Pancreas (tissue), 10 donors: ENCODE measurements around the gene GRXCR2. TPM values are rescaled to one million over a fixed set of nuclear protein-coding genes. Genes with fewer than 3 reads are reported as not detected.

Experiments used
- ATAC-seq, 4 donors: fragments of 200-7000 bp; cut with Tn5 transposase; one replicate each; pipeline versions ENCODE4 v1.8.0 to v1.9.1; 2020; ENCODE audit warnings: mild to moderate bottlenecking in 4 of 4, moderate library complexity in 4 of 4
- DNase-seq, 6 donors: peaks; one replicate each; pipeline ENCODE4 v3.0.0-alpha.2; 2020
- FAIRE-seq: peaks from 2 replicates; lab custom pipeline; 2012; peaks lifted over from hg19 to GRCh38; lab: Jason Lieb, UNC
- H3K27ac ChIP-seq, 4 donors: fragments of 200-600 bp; sonication (generic); 1 replicate in 3 of 4; 2 replicates in 1 of 4; pipeline versions ENCODE4 v1.5.0 to v1.8.0; 2020
- H3K27me3 ChIP-seq, 4 donors: fragments of 200-600 bp; one replicate each; pipeline ENCODE4 v1.8.0; 2021
- H3K36me3 ChIP-seq, 3 donors: fragments of 200-600 bp; sonication (generic) in 1 of 3; one replicate each; pipeline versions ENCODE4 v1.5.0 to v1.8.0; 2020 to 2021
- H3K4me1 ChIP-seq, 3 donors: fragments of 200-600 bp; one replicate each; pipeline ENCODE4 v1.8.0; 2021
- H3K4me3 ChIP-seq, 4 donors: fragments of 200-600 bp; sonication (generic) in 2 of 4; one replicate each; pipeline versions ENCODE4 v1.5.0 to v1.8.0; 2020 to 2021
- H3K9me3 ChIP-seq, 4 donors: fragments of 200-600 bp; one replicate each; pipeline ENCODE4 v1.8.0; 2021
- WGBS, 2 donors: extraction: QIAGEN DNeasy Blood & Tissue Kit; methylation state at CpG; one replicate each; pipeline ENCODE4 v1.1.7; 2013; 5-methylcytosine and 5-hydroxymethylcytosine counted together
- intact Hi-C, 3 donors: fragments of 100-400 bp; cut with DNase I; formaldehyde crosslinking; loops; one replicate each; pipeline versions ENCODE4 v1.11.1 to v1.14.2; 2022
- polyA plus RNA-seq, 2 donors: library from polyadenylated mRNA; stranded (reverse); fragments of 200-250 nt; gene quantifications; one replicate each; pipeline ENCODE4 v1.2.3, GENCODE V29; 2013
- total RNA-seq, 6 donors: library from RNA; stranded (reverse); fragmentation: NEBNext Ultra II Directional in 4 of 6; extraction: Animal tissue kit (Norgen Biotek cat#: 25700) in 4 of 6; gene quantifications; one replicate each; pipeline versions ENCODE4 v1.2.1 to v1.2.4, GENCODE V29; 2021 to 2023
- TF ChIP-seq, protein P1 (sequence below), 4 donors: fragments of 200-600 bp; sonication (generic) in 3 of 4; IDR thresholded peaks; one replicate each; pipeline versions ENCODE4 v1.5.0 to v1.8.0; 2021; ENCODE audit warnings: antibody characterized with exemption in 4 of 4
- donor health status: healthy with polysubstance abuse.
- donor health status: DM: no; HTN: no; CAD: no; lungs with moderate emphysema.
- donor health status: DM: no; HTN: no; CAD: no.
- donor health status: control.
- donor health status: control.
- donor health status: Bipolar disorder and iron deficiency.
- donor health status: DM: yes; HTN: yes; CAD: no.
- donor health status: DM: no; HTN: no; CAD: no.
- donor health status: DM: no; HTN: no; CAD: no.
- donor health status: DM: yes; HTN: yes; CAD: no.

Gene GRXCR2
- total and polyA plus RNA-seq, 8 donors: 0.12 TPM; not detected in 7

DNA sequence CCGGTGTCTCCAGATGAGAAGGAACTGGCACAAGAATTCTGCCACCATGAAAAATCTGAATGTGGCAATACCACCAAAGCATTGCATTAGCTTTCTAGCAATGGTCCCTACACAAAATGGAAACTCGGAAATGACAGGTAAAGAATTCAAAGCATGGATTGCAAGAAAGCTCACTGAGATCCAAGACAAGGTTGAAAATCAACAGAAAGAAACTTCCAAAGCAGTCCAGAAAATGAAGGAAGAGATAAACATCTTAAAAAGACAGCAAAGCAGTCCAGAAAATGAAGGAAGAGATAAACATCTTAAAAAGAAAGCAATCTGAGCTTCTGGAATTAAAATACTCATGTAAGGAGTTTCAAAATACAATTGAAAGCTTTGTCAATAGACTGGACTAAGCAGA lies 16.8 kb upstream of the GRXCR2 start:
- 83 to 94% methylated on average over 2 of the region's 2 CpGs for WGBS, 2 donors
- FAIRE-seq (no peak), ATAC-seq (no peak), DNase-seq (no peak)
- no peak overlapping the region for H3K27ac ChIP-seq
- no peaks in the 10 kb centered on the region for H3K27me3 ChIP-seq
- TF ChIP-seq, protein P1, sequence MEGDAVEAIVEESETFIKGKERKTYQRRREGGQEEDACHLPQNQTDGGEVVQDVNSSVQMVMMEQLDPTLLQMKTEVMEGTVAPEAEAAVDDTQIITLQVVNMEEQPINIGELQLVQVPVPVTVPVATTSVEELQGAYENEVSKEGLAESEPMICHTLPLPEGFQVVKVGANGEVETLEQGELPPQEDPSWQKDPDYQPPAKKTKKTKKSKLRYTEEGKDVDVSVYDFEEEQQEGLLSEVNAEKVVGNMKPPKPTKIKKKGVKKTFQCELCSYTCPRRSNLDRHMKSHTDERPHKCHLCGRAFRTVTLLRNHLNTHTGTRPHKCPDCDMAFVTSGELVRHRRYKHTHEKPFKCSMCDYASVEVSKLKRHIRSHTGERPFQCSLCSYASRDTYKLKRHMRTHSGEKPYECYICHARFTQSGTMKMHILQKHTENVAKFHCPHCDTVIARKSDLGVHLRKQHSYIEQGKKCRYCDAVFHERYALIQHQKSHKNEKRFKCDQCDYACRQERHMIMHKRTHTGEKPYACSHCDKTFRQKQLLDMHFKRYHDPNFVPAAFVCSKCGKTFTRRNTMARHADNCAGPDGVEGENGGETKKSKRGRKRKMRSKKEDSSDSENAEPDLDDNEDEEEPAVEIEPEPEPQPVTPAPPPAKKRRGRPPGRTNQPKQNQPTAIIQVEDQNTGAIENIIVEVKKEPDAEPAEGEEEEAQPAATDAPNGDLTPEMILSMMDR (IDR thresholded peaks at IDR 0.05): no peak
- H3K4me3 ChIP-seq: no peak overlapping the region
- intact Hi-C loops: no loop called here
- H3K9me3 ChIP-seq: no peaks in the 10 kb centered on the region
- no peaks in the 10 kb centered on the region for H3K36me3 ChIP-seq
- H3K4me1 ChIP-seq: no peaks in the 10 kb centered on the region

GRCh38 chr5:145887976-145888574 lies 15.3 kb upstream of the GRXCR2 start:
- H3K36me3 ChIP-seq: no peaks in the 10 kb centered on the region
- TF ChIP-seq, protein P1 (IDR thresholded peaks at IDR 0.05): peak; percentile 35 to 61 (median 58)
- H3K9me3 ChIP-seq: no peaks in the 10 kb centered on the region
- 66 to 70% methylated on average over 5 of the region's 5 CpGs for WGBS, 2 donors
- H3K4me3 ChIP-seq: no peak overlapping the region
- DNase-seq: peak in 4 of 6 donors; percentile 16 to 63 (median 33)
- intact Hi-C loops: no loop called here
- no peaks in the 10 kb centered on the region for H3K4me1 ChIP-seq
- no peak for FAIRE-seq
- H3K27ac ChIP-seq: no peak overlapping the region
- no peaks in the 10 kb centered on the region for H3K27me3 ChIP-seq
- peak; percentile 80 to 99 (median 97) for ATAC-seq

- 56 to 59% methylated on average over 3 of the region's 3 CpGs for WGBS, 2 donors
- peak in 3 of 4 donors; percentile 43 to 61 (median 48) for ATAC-seq
- intact Hi-C loops: no loop called here
Observed at GRCh38 chr5:145887217-145887616, 14.4 kb upstream of the GRXCR2 start.

DNA sequence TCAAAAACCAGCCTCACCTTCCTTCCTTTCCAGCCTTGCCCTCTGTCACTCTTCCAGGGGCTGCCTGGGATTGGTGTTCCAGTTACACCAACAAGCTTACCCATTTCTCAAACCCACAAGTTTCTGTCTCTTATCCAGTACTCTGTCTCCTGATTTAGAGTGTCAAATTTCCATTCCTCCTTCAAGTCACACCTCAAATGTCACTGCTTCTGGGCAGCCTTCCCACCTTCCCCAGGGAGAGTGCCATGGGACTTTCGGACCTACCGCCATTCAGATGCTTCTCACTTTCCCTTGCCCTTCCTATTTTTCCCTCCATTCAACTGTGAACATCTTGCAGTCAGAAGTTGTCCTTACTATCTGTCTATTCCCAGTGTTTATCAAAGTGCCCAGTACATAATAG lies 2.0 kb upstream of the GRXCR2 start:
- Histone ChIP-seq H3K4me3 (no peak overlapping the region), H3K36me3 (no peaks in the 10 kb centered on the region), H3K27me3 (no peaks in the 10 kb centered on the region), H3K27ac (no peak overlapping the region), H3K4me1 (no peaks in the 10 kb centered on the region), H3K9me3 (no peaks in the 10 kb centered on the region)
- ATAC-seq (no peak), FAIRE-seq (no peak), DNase-seq (no peak)
- WGBS, 2 donors: 93 to 94% methylated on average over 2 of the region's 2 CpGs
- TF ChIP-seq, protein P1 (IDR thresholded peaks at IDR 0.05): no peak
- intact Hi-C loops: no loop called here

More at GRCh38 chr5:145887217-145887616, 14.4 kb upstream of the GRXCR2 start:
- Histone ChIP-seq H3K4me1 (no peaks in the 10 kb centered on the region), H3K36me3 (no peaks in the 10 kb centered on the region), H3K27ac (no peak overlapping the region), H3K9me3 (no peaks in the 10 kb centered on the region), H3K4me3 (no peak overlapping the region), H3K27me3 (no peaks in the 10 kb centered on the region)
- TF ChIP-seq, protein P1 (IDR thresholded peaks at IDR 0.05): no peak
- DNase-seq (no peak), FAIRE-seq (no peak)

DNA sequence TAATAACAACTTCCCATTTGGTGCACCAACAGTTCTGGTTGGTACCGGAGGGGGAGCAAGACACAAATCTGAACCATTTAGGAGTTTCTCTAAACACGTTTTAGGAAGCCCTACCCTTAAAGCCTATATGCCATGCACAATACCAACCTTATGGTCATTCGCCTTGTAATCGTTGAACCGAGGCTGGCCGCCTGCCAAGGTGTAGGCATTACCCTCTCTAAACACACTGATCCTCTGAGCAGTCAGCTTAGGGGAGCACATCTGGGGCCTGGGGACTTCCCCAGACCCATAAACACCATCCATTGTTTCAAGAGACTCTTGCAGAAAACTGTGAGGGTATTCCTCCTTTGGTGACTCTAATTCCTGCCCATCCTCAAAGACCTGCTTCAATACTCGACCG lies 328 bp downstream of the GRXCR2 start:
- DNase-seq (peak in 1 of 6 donors; percentile 27), ATAC-seq (no peak), FAIRE-seq (no peak)
- Histone ChIP-seq H3K27me3 (no peaks in the 10 kb centered on the region), H3K27ac (no peak overlapping the region), H3K36me3 (no peaks in the 10 kb centered on the region), H3K4me1 (no peaks in the 10 kb centered on the region), H3K9me3 (no peaks in the 10 kb centered on the region), H3K4me3 (no peak overlapping the region)
- TF ChIP-seq, protein P1 (IDR thresholded peaks at IDR 0.05): no peak
- intact Hi-C loops: no loop called here
- WGBS, 2 donors: 72 to 73% methylated on average over 8 of the region's 8 CpGs
